HEK293T (cell line): ENCODE data around the gene MDM2.

ENCODE experiments used
- CTCF ChIA-PET: fragments of 350-600 bp; formaldehyde crosslinking; extraction: SDS; loops from one replicate; lab custom pipeline; 2021; ENCODE audit warnings: antibody characterized with exemption, inconsistent platforms; lab: Yijun Ruan, JAX
- POLR2A ChIA-PET: fragments of 350-600 bp; formaldehyde crosslinking; extraction: SDS; loops from one replicate; lab custom pipeline; 2020; ENCODE audit warnings: antibody characterized with exemption, inconsistent platforms; lab: Yijun Ruan, JAX
- DNase-seq: peaks from one replicate; pipeline ENCODE4 v3.0.0; 2012; ENCODE audit warnings: mixed read lengths; ENCODE audit errors: extremely low spot score
- ARNT ChIP-seq: fragments of 450-650 bp; IDR thresholded peaks from 2 replicates; pipeline ENCODE4 v1.6.1; 2017; ENCODE audit warnings: mild to moderate bottlenecking
- BHLHE40 ChIP-seq: fragments of 450-650 bp; IDR thresholded peaks from 2 replicates; pipeline ENCODE4 v1.6.1; 2016; ENCODE audit warnings: mild to moderate bottlenecking, moderate library complexity, borderline replicate concordance
- CTBP1 ChIP-seq: fragments of 450-650 bp; IDR thresholded peaks from 2 replicates; pipeline ENCODE4 v1.6.1; 2016; ENCODE audit warnings: borderline replicate concordance
- ELF4 ChIP-seq: fragments of 450-650 bp; IDR thresholded peaks from 2 replicates; pipeline ENCODE4 v1.6.1; 2017; ENCODE audit warnings: antibody characterized with exemption
- FOXA1 ChIP-seq: fragments of 450-650 bp; IDR thresholded peaks from 2 replicates; pipeline ENCODE4 v1.6.1; 2016; ENCODE audit warnings: mild to moderate bottlenecking
- FOXK2 ChIP-seq: fragments of 450-650 bp; IDR thresholded peaks from 2 replicates; pipeline ENCODE4 v1.6.1; 2016; ENCODE audit warnings: mild to moderate bottlenecking
- FOXM1 ChIP-seq: fragments of 450-650 bp; IDR thresholded peaks from 2 replicates; pipeline ENCODE4 v1.6.1; 2017; ENCODE audit warnings: mild to moderate bottlenecking, borderline replicate concordance
- HDGF ChIP-seq: fragments of 450-650 bp; IDR thresholded peaks from 2 replicates; pipeline ENCODE4 v1.6.1; 2017; ENCODE audit warnings: antibody characterized with exemption, borderline replicate concordance
- L3MBTL2 ChIP-seq: fragments of 450-650 bp; conservative IDR thresholded peaks from 2 replicates; pipeline ENCODE4 v1.6.1; 2016; ENCODE audit warnings: mild to moderate bottlenecking
- LEF1 ChIP-seq: fragments of 450-650 bp; IDR thresholded peaks from 2 replicates; pipeline ENCODE4 v1.6.1; 2017; ENCODE audit warnings: mild to moderate bottlenecking, borderline replicate concordance
- NFRKB ChIP-seq: fragments of 450-650 bp; IDR thresholded peaks from 2 replicates; pipeline ENCODE4 v1.6.1; 2016; ENCODE audit warnings: mild to moderate bottlenecking, moderate library complexity
- SP1 ChIP-seq: fragments of 450-650 bp; IDR thresholded peaks from 2 replicates; pipeline ENCODE4 v1.6.1; 2017
- SUZ12 ChIP-seq: fragments of 450-650 bp; IDR thresholded peaks from 2 replicates; pipeline ENCODE4 v1.6.1; 2016; ENCODE audit warnings: mild to moderate bottlenecking
- TARDBP ChIP-seq: fragments of 450-650 bp; IDR thresholded peaks from 2 replicates; pipeline ENCODE4 v1.6.1; 2016
- ZNF384 ChIP-seq: fragments of 450-650 bp; IDR thresholded peaks from 2 replicates; pipeline ENCODE4 v1.6.1; 2016
- TF ChIP-seq, protein P1 (sequence below): fragments of 450-650 bp; IDR thresholded peaks from 2 replicates; pipeline ENCODE4 v1.6.1; 2016

Gene MDM2

DNA sequence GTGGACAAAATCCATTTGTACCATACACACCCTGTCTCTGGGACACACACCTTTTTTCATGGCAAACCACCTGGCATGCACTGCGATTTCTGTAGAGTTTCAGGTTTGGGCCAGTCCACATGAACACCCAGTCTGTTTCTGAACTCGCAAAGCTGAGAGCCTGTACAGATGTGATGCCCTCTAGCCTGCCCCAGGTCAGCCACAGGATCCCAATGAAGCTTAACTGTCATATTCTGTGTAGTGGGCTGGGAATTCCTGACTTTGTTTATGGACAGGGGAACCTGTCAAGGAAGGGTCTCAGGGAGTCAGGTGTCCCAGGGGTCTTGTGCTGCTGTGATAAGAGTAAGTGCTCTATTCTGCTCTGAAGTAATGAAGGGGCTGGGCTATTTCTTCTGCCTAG is 85.2 kb downstream of the MDM2 start:
- no peak for TF ChIP-seq TARDBP
- TF ChIP-seq CTBP1 = no peak
- TF ChIP-seq FOXK2 = no peak
- no peak for TF ChIP-seq LEF1
- TF ChIP-seq HDGF = no peak
- TF ChIP-seq FOXA1 = no peak
- TF ChIP-seq SUZ12 = no peak
- TF ChIP-seq, protein P1, sequence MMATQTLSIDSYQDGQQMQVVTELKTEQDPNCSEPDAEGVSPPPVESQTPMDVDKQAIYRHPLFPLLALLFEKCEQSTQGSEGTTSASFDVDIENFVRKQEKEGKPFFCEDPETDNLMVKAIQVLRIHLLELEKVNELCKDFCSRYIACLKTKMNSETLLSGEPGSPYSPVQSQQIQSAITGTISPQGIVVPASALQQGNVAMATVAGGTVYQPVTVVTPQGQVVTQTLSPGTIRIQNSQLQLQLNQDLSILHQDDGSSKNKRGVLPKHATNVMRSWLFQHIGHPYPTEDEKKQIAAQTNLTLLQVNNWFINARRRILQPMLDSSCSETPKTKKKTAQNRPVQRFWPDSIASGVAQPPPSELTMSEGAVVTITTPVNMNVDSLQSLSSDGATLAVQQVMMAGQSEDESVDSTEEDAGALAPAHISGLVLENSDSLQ = no peak
- TF ChIP-seq SP1 = no peak
- TF ChIP-seq NFRKB = no peak
- no peak for TF ChIP-seq FOXM1
- no peak for TF ChIP-seq L3MBTL2
- TF ChIP-seq BHLHE40 = no peak
- TF ChIP-seq ARNT = no peak
- TF ChIP-seq ZNF384 = no peak
- TF ChIP-seq ELF4 = no peak
- ChIA-PET POLR2A (no interaction called here), CTCF (no interaction called here)
- no peak for DNase-seq

DNA sequence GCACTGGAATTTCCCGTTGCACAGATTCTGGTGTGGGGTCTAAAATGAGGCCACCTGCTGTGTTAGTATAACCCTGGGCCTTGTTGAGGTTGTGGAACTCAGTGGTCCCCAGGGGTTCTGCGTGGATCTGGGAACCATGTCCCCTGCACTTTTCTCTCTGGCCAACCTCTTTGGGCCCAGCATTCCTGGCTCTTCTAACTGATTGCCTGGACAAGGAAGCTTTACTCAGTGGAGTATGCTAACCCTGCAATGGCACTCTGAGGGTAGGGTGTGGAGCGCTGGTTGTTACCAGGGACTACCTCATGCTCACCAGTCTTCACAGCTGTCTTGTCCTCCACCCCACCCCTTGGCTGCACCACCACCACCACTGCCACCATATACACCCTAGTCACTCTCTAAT is 85.8 kb downstream of the MDM2 start:
- no peak for DNase-seq
- no peak for TF ChIP-seq FOXA1
- TF ChIP-seq CTBP1 = no peak
- TF ChIP-seq LEF1 = no peak
- no peak for TF ChIP-seq FOXK2
- no peak for TF ChIP-seq ARNT
- TF ChIP-seq SUZ12 = no peak
- TF ChIP-seq HDGF = no peak
- no peak for TF ChIP-seq TARDBP
- no peak for TF ChIP-seq ELF4
- TF ChIP-seq BHLHE40 = no peak
- no peak for TF ChIP-seq ZNF384
- TF ChIP-seq L3MBTL2 = no peak
- TF ChIP-seq, protein P1 = no peak
- no peak for TF ChIP-seq SP1
- no peak for TF ChIP-seq NFRKB
- no peak for TF ChIP-seq FOXM1
- POLR2A ChIA-PET = no interaction called here
- CTCF ChIA-PET = no interaction called here

DNA sequence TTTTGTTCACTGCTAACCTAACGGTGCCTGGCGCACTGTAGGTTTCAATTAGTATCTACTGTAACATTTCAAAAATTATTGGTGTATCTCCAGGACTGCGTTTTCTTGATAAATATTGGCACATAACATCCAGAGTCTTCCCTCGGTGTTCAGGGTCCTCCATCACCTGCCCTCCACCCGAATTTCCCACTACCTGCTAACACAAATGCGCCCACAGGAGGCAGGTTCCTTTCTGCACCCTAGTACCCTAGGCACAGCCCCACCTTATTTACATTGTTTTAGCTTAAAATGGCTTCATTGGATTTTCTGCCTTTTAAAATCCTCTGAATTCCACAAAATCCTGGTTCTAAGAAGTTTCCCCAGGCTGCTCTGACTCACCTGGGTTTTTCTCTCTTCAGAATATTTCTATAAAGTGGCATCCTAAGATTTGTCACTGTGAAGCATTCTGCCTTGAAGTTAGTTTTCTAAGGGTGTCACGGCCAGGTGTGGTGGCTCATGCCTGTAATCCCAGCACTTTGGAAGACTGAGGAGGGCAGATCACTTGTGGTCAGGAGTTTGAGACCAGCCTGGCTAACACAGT is 86.4 kb downstream of the MDM2 start:
- ChIA-PET POLR2A (no interaction called here), CTCF (no interaction called here)
- no peak for DNase-seq
- TF ChIP-seq HDGF (no peak), L3MBTL2 (no peak), FOXA1 (no peak), FOXM1 (no peak), CTBP1 (no peak), SUZ12 (no peak), TARDBP (no peak), FOXK2 (no peak), BHLHE40 (no peak), LEF1 (no peak)
- TF ChIP-seq, protein P1 = no peak

DNA sequence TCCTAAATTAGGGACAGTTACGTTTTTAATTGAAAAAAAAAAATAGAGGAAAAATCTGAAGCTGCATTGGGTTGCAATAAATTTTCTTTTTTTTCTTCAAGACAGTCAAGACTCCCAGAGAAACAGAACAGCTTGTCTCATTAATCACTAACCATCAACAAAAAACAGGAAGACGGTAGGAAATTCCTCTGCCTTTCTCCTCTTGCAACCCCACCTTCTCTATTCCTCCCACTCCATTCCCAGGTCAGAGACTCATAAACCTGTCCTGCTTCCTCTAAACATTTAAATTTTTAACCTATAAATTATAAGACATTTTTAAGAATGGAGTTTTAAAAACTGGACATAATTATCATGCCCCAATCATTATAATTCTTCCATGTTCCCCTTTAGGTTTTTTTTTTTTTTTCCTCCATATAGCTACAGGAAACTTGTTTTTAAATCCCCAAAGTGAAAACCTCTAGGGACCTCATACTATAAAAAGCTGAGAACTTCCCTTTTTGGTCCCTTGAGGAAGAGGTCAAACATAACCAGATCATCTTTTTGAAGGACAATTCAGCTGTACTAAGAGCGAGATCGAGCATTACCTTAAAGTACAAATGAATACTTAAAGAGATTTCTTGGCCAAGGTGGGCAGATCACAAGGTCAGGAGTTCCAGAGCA is 89.0 kb downstream of the MDM2 start:
- CTCF ChIA-PET = no interaction called here
- TF ChIP-seq ZNF384 = no peak
- no peak for TF ChIP-seq L3MBTL2
- TF ChIP-seq TARDBP = no peak
- TF ChIP-seq ELF4 = no peak
- TF ChIP-seq FOXA1 = no peak
- TF ChIP-seq SUZ12 = no peak
- TF ChIP-seq FOXK2 = no peak
- TF ChIP-seq CTBP1 = no peak
- TF ChIP-seq NFRKB = no peak
- no peak for TF ChIP-seq LEF1
- TF ChIP-seq, protein P1 = no peak
- TF ChIP-seq FOXM1 = no peak
- TF ChIP-seq ARNT = no peak
- no peak for DNase-seq
- POLR2A ChIA-PET = no interaction called here

DNA sequence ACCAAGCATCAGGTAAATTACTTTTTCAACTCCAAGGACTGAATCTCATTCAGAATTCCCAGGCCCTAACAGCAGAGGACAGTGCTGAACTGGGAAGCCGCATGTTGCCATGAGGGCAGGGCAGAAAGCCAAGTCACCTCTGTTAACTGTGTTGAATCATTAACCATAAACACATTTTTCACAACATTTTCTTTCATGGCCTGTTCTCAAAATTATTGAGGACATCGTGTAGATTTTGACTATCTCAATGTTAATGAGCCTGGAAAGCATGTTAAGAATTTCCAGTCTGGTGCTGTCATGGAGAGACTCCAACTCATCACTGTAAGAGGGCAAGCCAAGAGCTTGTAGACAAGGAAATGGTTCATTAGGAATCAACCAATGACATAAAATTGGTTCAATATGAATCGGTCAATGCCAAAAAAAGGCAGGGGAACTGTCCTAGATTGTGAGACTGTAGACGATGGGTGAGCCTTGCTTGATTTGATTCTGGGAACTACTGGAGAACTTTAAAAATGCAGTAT is 91.3 kb downstream of the MDM2 start:
- no peak for TF ChIP-seq CTBP1
- TF ChIP-seq LEF1 = no peak
- TF ChIP-seq ZNF384 = no peak
- no peak for TF ChIP-seq ARNT
- no peak for TF ChIP-seq BHLHE40
- TF ChIP-seq FOXK2 = no peak
- no peak for TF ChIP-seq HDGF
- ChIA-PET CTCF (no interaction called here), POLR2A (no interaction called here)
- DNase-seq = no peak
